Loucy (cell line): ENCODE data around the gene PCED1B.
"Not testable (repeated sequence)": the region's sequence is repeated elsewhere in the genome, so short reads cannot be mapped to it uniquely, and the experiment has no call there.

ENCODE experiments used
- H2AFZ ChIP-seq: fragments of 200-600 bp; sonication (generic); 2 replicates; pipeline ENCODE4 v1.6.0; 2016; ENCODE audit warnings: antibody characterized with exemption, mild to moderate bottlenecking, low read length, moderate library complexity
- H3F3A ChIP-seq: fragments of 200-600 bp; 2 replicates; pipeline ENCODE4 v1.6.0; 2016; ENCODE audit warnings: antibody characterized with exemption, low read depth, mild to moderate bottlenecking
- H3K27me3 ChIP-seq: fragments of 200-600 bp; sonication (generic); 2 replicates; pipeline ENCODE4 v1.6.1; 2014; ENCODE audit warnings: low read length, mild to moderate bottlenecking; ENCODE audit not compliant: insufficient read depth, poor library complexity, severe bottlenecking
- H3K36me3 ChIP-seq: fragments of 200-600 bp; sonication (generic); 2 replicates; pipeline ENCODE4 v1.6.1; 2016; ENCODE audit warnings: low read length; ENCODE audit not compliant: insufficient read depth
- H3K4me1 ChIP-seq: fragments of 200-600 bp; sonication (generic); 2 replicates; pipeline ENCODE4 v1.5.1; 2014; ENCODE audit warnings: low read length, mild to moderate bottlenecking; ENCODE audit not compliant: insufficient read depth, poor library complexity, severe bottlenecking
- H3K4me2 ChIP-seq: fragments of 200-600 bp; sonication (generic); 2 replicates; pipeline ENCODE4 v1.6.0; 2014; ENCODE audit warnings: antibody characterized with exemption, low read length, low read depth, mild to moderate bottlenecking; ENCODE audit not compliant: poor library complexity, severe bottlenecking
- H3K4me3 ChIP-seq: fragments of 200-600 bp; sonication (generic); 2 replicates; pipeline ENCODE4 v1.5.1; 2014; ENCODE audit warnings: low read length, mild to moderate bottlenecking, mixed read lengths; ENCODE audit not compliant: poor library complexity, severe bottlenecking
- H3K79me2 ChIP-seq: fragments of 200-600 bp; sonication (generic); 2 replicates; pipeline ENCODE4 v1.6.1; 2014; ENCODE audit warnings: low read length; ENCODE audit not compliant: insufficient read depth
- H3K9ac ChIP-seq: fragments of 200-600 bp; sonication (generic); 2 replicates; pipeline ENCODE4 v1.6.0; 2014; ENCODE audit warnings: mild to moderate bottlenecking, low read depth, low read length, moderate library complexity; ENCODE audit not compliant: poor library complexity, severe bottlenecking
- H3K9me2 ChIP-seq: fragments of 200-600 bp; sonication (generic); replicated peaks from 2 replicates; pipeline ENCODE4 v1.6.1; 2016; ENCODE audit warnings: low read depth, low read length, mixed read lengths
- H3K9me3 ChIP-seq: fragments of 200-600 bp; sonication (generic); 2 replicates; pipeline ENCODE4 v1.6.1; 2014; ENCODE audit warnings: mild to moderate bottlenecking, antibody characterized with exemption, low read length, low read depth; ENCODE audit not compliant: insufficient read depth
- H4K20me1 ChIP-seq: fragments of 200-600 bp; sonication (generic); 2 replicates; pipeline ENCODE4 v1.6.0; 2014; ENCODE audit warnings: antibody characterized with exemption, low read length, mild to moderate bottlenecking; ENCODE audit not compliant: insufficient read depth, poor library complexity, severe bottlenecking
- CTCF ChIP-seq: fragments of 200-600 bp; sonication (generic); conservative IDR thresholded peaks from 2 replicates; pipeline ENCODE4 v1.5.1; 2014; ENCODE audit warnings: mild to moderate bottlenecking, antibody characterized with exemption, low read length
- EZH2phosphoT487 ChIP-seq: fragments of 200-600 bp; IDR thresholded peaks from 2 replicates; pipeline ENCODE4 v1.6.1; 2018; ENCODE audit warnings: antibody characterized with exemption, mild to moderate bottlenecking, moderate library complexity, borderline replicate concordance

PCED1B gene

GRCh38 chr12:47276253-47276620 is 196.8 kb downstream of the PCED1B start:
- H3K4me1 ChIP-seq, result peaks cover 52% of the 10 kb centered on the region
- H3K9me3 ChIP-seq, result no peaks in the 10 kb centered on the region
- peak overlapping the region; percentile 59 for H3K4me3 ChIP-seq
- H3K9ac ChIP-seq, result peak overlapping the region; percentile 48
- H3F3A ChIP-seq, result no peaks in the 10 kb centered on the region
- TF ChIP-seq EZH2phosphoT487 (no peak), CTCF (no peak)
- peak overlapping the region; percentile 69; the same call in 1 of the 2 replicates for H2AFZ ChIP-seq
- no peaks in the 10 kb centered on the region for H3K9me2 ChIP-seq
- peak overlapping the region; percentile 79 for H3K4me2 ChIP-seq
- no peaks in the 10 kb centered on the region for H3K79me2 ChIP-seq
- no peaks in the 10 kb centered on the region for H3K27me3 ChIP-seq
- H4K20me1 ChIP-seq, result no peaks in the 10 kb centered on the region
- H3K36me3 ChIP-seq, result no peaks in the 10 kb centered on the region

GRCh38 chr12:47276621-47277309 is 197.3 kb downstream of the PCED1B start:
- TF ChIP-seq CTCF, result no peak
- TF ChIP-seq EZH2phosphoT487, result no peak
- Histone ChIP-seq H3F3A (no peaks in the 10 kb centered on the region), H3K9me3 (no peaks in the 10 kb centered on the region), H3K4me2 (peak overlapping the region; percentile 79), H3K27me3 (no peaks in the 10 kb centered on the region), H3K4me3 (peak overlapping the region; percentile 59), H3K4me1 (peaks cover 47% of the 10 kb centered on the region), H3K9ac (peak overlapping the region; percentile 48), H3K36me3 (no peaks in the 10 kb centered on the region), H4K20me1 (no peaks in the 10 kb centered on the region), H3K9me2 (no peaks in the 10 kb centered on the region), H3K79me2 (no peaks in the 10 kb centered on the region), H2AFZ (peak overlapping the region; percentile 69)

- Histone ChIP-seq H3K9me2 (no peaks in the 10 kb centered on the region), H3K36me3 (no peaks in the 10 kb centered on the region), H2AFZ (no peak overlapping the region), H4K20me1 (no peaks in the 10 kb centered on the region), H3K27me3 (no peaks in the 10 kb centered on the region), H3K79me2 (no peaks in the 10 kb centered on the region), H3F3A (no peaks in the 10 kb centered on the region), H3K9me3 (no peaks in the 10 kb centered on the region), H3K4me3 (no peak overlapping the region), H3K4me1 (peaks cover 35% of the 10 kb centered on the region), H3K4me2 (peak overlapping the region; percentile 79), H3K9ac (no peak overlapping the region)
- no peak for TF ChIP-seq CTCF
- TF ChIP-seq EZH2phosphoT487, result no peak
Observed at GRCh38 chr12:47277972-47278448, 198.6 kb downstream of the PCED1B start.

- not testable (repeated sequence) for H3K4me3 ChIP-seq, H3K9me2 ChIP-seq, H2AFZ ChIP-seq, H3K4me2 ChIP-seq, H4K20me1 ChIP-seq, H3K36me3 ChIP-seq, H3K27me3 ChIP-seq, H3F3A ChIP-seq, H3K79me2 ChIP-seq, H3K9ac ChIP-seq, H3K9me3 ChIP-seq
- peaks cover 34% of the 10 kb centered on the region for H3K4me1 ChIP-seq
Observed at GRCh38 chr12:47279758-47280157, 200.3 kb downstream of the PCED1B start.
